K562 (cell line): ENCODE measurements around the gene RAB25. TPM values are rescaled to one million over a fixed set of nuclear protein-coding genes. Genes with fewer than 3 reads are reported as not detected.

Experiments
- ADNP ChIP-seq: fragments of 200-800 bp; sonication (Bioruptor generic); IDR thresholded peaks from 2 replicates; pipeline ENCODE4 v1.6.1; 2016; ENCODE audit warnings: missing genetic modification characterization, missing compliant biosample characterization
- HSF4 ChIP-seq: fragments of 250-450 bp; sonication (Bioruptor Pico); IDR thresholded peaks from 2 replicates; pipeline ENCODE4 v2.1.2; 2022; ENCODE audit warnings: mild to moderate bottlenecking, moderate library complexity, borderline replicate concordance
- ILK ChIP-seq: fragments of 450-650 bp; IDR thresholded peaks from 2 replicates; pipeline ENCODE4 v1.6.1; 2016; ENCODE audit warnings: missing genetic modification characterization, low read depth, mild to moderate bottlenecking, missing compliant biosample characterization, moderate library complexity, borderline replicate concordance
- KDM1A ChIP-seq, 2 experiments: fragments of 450-650 bp; IDR thresholded peaks; 2 replicates each; pipeline ENCODE4 v1.6.1; 2016; ENCODE audit warnings: mild to moderate bottlenecking in 2 of 2
- KDM5B ChIP-seq: fragments of 200-600 bp; sonication (generic); IDR thresholded peaks from 2 replicates; pipeline ENCODE4 v1.6.1; 2012; ENCODE audit warnings: low read depth, mild to moderate bottlenecking, moderate library complexity, low read length, control low read depth, inconsistent platforms; ENCODE audit not compliant: insufficient replicate concordance
- KLF16 ChIP-seq: IDR thresholded peaks from 2 replicates; pipeline ENCODE4 v1.6.1; 2016; ENCODE audit warnings: antibody characterized with exemption
- MAZ ChIP-seq, 2 experiments: fragments of 450-650 bp in 1 of 2; sonication (generic) in 1 of 2; formaldehyde crosslinking; IDR thresholded peaks in 1 of 2; conservative IDR thresholded peaks in 1 of 2; 2 replicates each; pipeline versions ENCODE4 v1.4.0 to v1.5.0; 2020; ENCODE audit warnings: mild to moderate bottlenecking in 1 of 2, missing genetic modification reagents in 1 of 2
- PHF8 ChIP-seq: fragments of 200-600 bp; sonication (generic); IDR thresholded peaks from 2 replicates; pipeline ENCODE4 v1.6.1; 2012; ENCODE audit warnings: mixed run types, mild to moderate bottlenecking, inconsistent platforms, low read length, moderate library complexity, borderline replicate concordance
- POLR2A ChIP-seq: fragments of 450-650 bp; conservative IDR thresholded peaks from 2 replicates; pipeline ENCODE4 v1.6.1; 2016
- SRSF1 ChIP-seq: fragments of 200-400 bp; formaldehyde crosslinking; IDR thresholded peaks from 2 replicates; pipeline ENCODE4 v1.6.1; 2017; ENCODE audit warnings: mild to moderate bottlenecking, low read depth, low read length, moderate library complexity
- TCF7L2 ChIP-seq: fragments of 150-350 bp; IDR thresholded peaks from 2 replicates; pipeline ENCODE4 v1.6.1; 2016; ENCODE audit warnings: low read depth, mild to moderate bottlenecking, low read length, moderate library complexity
- THAP12 ChIP-seq: fragments of 250-450 bp; sonication (Bioruptor Pico); IDR thresholded peaks from 2 replicates; pipeline ENCODE4 v1.9.0; 2021; ENCODE audit warnings: mild to moderate bottlenecking, inconsistent platforms
- TSC22D4 ChIP-seq: fragments of 450-650 bp; IDR thresholded peaks from 2 replicates; pipeline ENCODE4 v1.6.1; 2016; ENCODE audit warnings: missing genetic modification characterization, missing biosample characterization, control low read depth
- ZNF133 ChIP-seq: fragments of 250-450 bp; sonication (Bioruptor Pico); IDR thresholded peaks from 2 replicates; pipeline ENCODE4 v1.4.0; 2020; ENCODE audit warnings: mild to moderate bottlenecking
- ZNF280B ChIP-seq: fragments of 250-450 bp; sonication (Bioruptor Pico); IDR thresholded peaks from 2 replicates; pipeline ENCODE4 v1.5.1; 2021; ENCODE audit warnings: mild to moderate bottlenecking
- ZNF347 ChIP-seq: fragments of 450-650 bp; formaldehyde crosslinking; IDR thresholded peaks from 2 replicates; pipeline ENCODE4 v1.4.0; 2020; ENCODE audit warnings: low read depth, mild to moderate bottlenecking, moderate library complexity
- ZNF584 ChIP-seq: fragments of 200-800 bp; sonication (Bioruptor generic); IDR thresholded peaks from 2 replicates; pipeline ENCODE4 v1.6.1; 2016; ENCODE audit warnings: low read depth, mild to moderate bottlenecking, missing genetic modification characterization, missing compliant biosample characterization
- ZNF592 ChIP-seq: fragments of 450-650 bp; IDR thresholded peaks from 2 replicates; pipeline ENCODE4 v1.6.1; 2017; ENCODE audit warnings: antibody characterized with exemption, mild to moderate bottlenecking
- polyA plus RNA-seq, 8 experiments: library from polyadenylated mRNA; depleted of rRNA in 4 of 8; stranded (reverse) in 5 of 8; unstranded in 3 of 8; fragments of >200 nt; fragmentation: Nextera tagmentation in 2 of 8; fragmentation: Illumina TruSeq in 1 of 8; extraction: Ambion mirVana in 2 of 8; extraction: Trizol in 1 of 8; gene quantifications; 2 replicates each; pipeline versions ENCODE4 v1.2.1 to v1.2.3, GENCODE V29; 2011 to 2014; ENCODE audit warnings: inconsistent platforms in 1 of 8, missing spikeins in 1 of 8
- total RNA-seq, 7 experiments: library from RNA; depleted of rRNA in 6 of 7; stranded (reverse); fragments of >200 nt in 6 of 7; fragmentation: Illumina TruSeq in 2 of 7; extraction: Trizol in 2 of 7; gene quantifications; 2 replicates each; pipeline versions ENCODE4 v1.2.1 to v1.2.3, GENCODE V29; 2011 to 2021; ENCODE audit warnings: low replicate concordance in 1 of 7
- TF ChIP-seq, protein P1 (sequence below): sonication (generic); formaldehyde crosslinking; IDR thresholded peaks from 2 replicates; pipeline ENCODE4 v1.8.0; 2022; ENCODE audit warnings: mild to moderate bottlenecking, missing genetic modification reagents

The RAB25 gene
- total and polyA plus RNA-seq, 9 of the 15 experiments (the other 6 are each of a cell fraction or from before 2014, with no cell fraction given): 0.10 to 0.27 (median 0.13) TPM; not detected in 6

GRCh38 chr1:156114101-156114918, 53.4 kb downstream of the RAB25 start, which contains the start of gene LMNA (continued):
- TF ChIP-seq ZNF280B: no peak
- TF ChIP-seq, protein P1, sequence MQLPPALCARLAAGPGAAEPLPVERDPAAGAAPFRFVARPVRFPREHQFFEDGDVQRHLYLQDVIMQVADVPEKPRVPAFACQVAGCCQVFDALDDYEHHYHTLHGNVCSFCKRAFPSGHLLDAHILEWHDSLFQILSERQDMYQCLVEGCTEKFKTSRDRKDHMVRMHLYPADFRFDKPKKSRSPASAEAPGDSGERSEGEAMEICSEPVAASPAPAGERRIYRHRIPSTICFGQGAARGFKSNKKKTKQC (CRISPR knock-in tag): no peak; the same call in 1 of the 2 replicates
- no peak for TF ChIP-seq ZNF133 (CRISPR knock-in tag)
- no peak for TF ChIP-seq TCF7L2
- peak; percentile 66; the same call in 1 of the 2 replicates for TF ChIP-seq ZNF592
- TF ChIP-seq POLR2A: peak; percentile 87
- no peak for TF ChIP-seq ILK
- TF ChIP-seq PHF8: peak; percentile 78; the same call in 1 of the 2 replicates
- no peak for TF ChIP-seq KLF16
- no peak for TF ChIP-seq ADNP (tag)
- TF ChIP-seq ZNF584 (CRISPR knock-in tag): no peak
- no peak for TF ChIP-seq SRSF1
- TF ChIP-seq KDM5B: peak; percentile 98
- TF ChIP-seq HSF4 (CRISPR knock-in tag): no peak
- no peak for TF ChIP-seq TSC22D4 (tag)
- TF ChIP-seq THAP12 (CRISPR knock-in tag): no peak
- TF ChIP-seq KDM1A (IDR thresholded peaks at IDR 0.05): no peak; a peak in 1 of 4 replicates
- peak; percentile 66 to 78; a peak in 3 of 4 replicates for TF ChIP-seq MAZ (CRISPR knock-in tag; conservative IDR thresholded peaks at IDR 0.05 in 1 of 2, IDR thresholded peaks at IDR 0.05 in 1 of 2)
- TF ChIP-seq ZNF347 (CRISPR knock-in tag): no peak
